ENCODE measurements around the gene PLAAT5. TPM values are rescaled to one million over a fixed set of nuclear protein-coding genes. Genes with fewer than 3 reads are reported as not detected.

The PLAAT5 gene
- total RNA-seq, 1 donor from 2014 or later = not detected

GRCh38 chr11:63485777-63486176, 5.2 kb downstream of the PLAAT5 start:
- Histone ChIP-seq H3K4me3 (ENCODE audit: low read depth, low read length) (no peak overlapping the region), H3K36me3 (ENCODE audit: control insufficient read depth, insufficient read depth, low read length) (no peaks in the 10 kb centered on the region), H3K27me3 (ENCODE audit: control insufficient read depth, insufficient read depth, low read length) (peaks cover 9% of the 10 kb centered on the region)
- TF ChIP-seq, protein P1, sequence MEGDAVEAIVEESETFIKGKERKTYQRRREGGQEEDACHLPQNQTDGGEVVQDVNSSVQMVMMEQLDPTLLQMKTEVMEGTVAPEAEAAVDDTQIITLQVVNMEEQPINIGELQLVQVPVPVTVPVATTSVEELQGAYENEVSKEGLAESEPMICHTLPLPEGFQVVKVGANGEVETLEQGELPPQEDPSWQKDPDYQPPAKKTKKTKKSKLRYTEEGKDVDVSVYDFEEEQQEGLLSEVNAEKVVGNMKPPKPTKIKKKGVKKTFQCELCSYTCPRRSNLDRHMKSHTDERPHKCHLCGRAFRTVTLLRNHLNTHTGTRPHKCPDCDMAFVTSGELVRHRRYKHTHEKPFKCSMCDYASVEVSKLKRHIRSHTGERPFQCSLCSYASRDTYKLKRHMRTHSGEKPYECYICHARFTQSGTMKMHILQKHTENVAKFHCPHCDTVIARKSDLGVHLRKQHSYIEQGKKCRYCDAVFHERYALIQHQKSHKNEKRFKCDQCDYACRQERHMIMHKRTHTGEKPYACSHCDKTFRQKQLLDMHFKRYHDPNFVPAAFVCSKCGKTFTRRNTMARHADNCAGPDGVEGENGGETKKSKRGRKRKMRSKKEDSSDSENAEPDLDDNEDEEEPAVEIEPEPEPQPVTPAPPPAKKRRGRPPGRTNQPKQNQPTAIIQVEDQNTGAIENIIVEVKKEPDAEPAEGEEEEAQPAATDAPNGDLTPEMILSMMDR (IDR thresholded peaks at IDR 0.05; ENCODE audit: insufficient read depth, low read length, severe bottlenecking) = no peak
- no peak for FAIRE-seq
- DNase-seq (ENCODE audit: low read depth) = no peak

- DNase-seq (ENCODE audit: low read depth) (no peak), FAIRE-seq (peak; percentile 70)
- Histone ChIP-seq H3K27me3 (ENCODE audit: control insufficient read depth, insufficient read depth, low read length) (no peaks in the 10 kb centered on the region), H3K36me3 (ENCODE audit: control insufficient read depth, insufficient read depth, low read length) (no peaks in the 10 kb centered on the region), H3K4me3 (ENCODE audit: low read depth, low read length) (no peak overlapping the region)
- TF ChIP-seq, protein P1 (IDR thresholded peaks at IDR 0.05; ENCODE audit: insufficient read depth, low read length, severe bottlenecking) = no peak
Observed at GRCh38 chr11:63480039-63480438, 10.9 kb downstream of the PLAAT5 start.

GRCh38 chr11:63478896-63479295, 12.1 kb downstream of the PLAAT5 start:
- DNase-seq (ENCODE audit: low read depth) (peak; percentile 57), FAIRE-seq (no peak)

GRCh38 chr11:63476618-63477017, 14.3 kb downstream of the PLAAT5 start:
- FAIRE-seq (no peak), DNase-seq (ENCODE audit: low read depth) (no peak)
- no peaks in the 10 kb centered on the region for H3K27me3 ChIP-seq (ENCODE audit: control insufficient read depth, insufficient read depth, low read length)
- TF ChIP-seq, protein P1 (IDR thresholded peaks at IDR 0.05; ENCODE audit: insufficient read depth, low read length, severe bottlenecking) = no peak
- no peak overlapping the region for H3K4me3 ChIP-seq (ENCODE audit: low read depth, low read length)
- no peaks in the 10 kb centered on the region for H3K36me3 ChIP-seq (ENCODE audit: control insufficient read depth, insufficient read depth, low read length)

More at GRCh38 chr11:63478896-63479295, 12.1 kb downstream of the PLAAT5 start:
- TF ChIP-seq, protein P1 (IDR thresholded peaks at IDR 0.05; ENCODE audit: insufficient read depth, low read length, severe bottlenecking) = peak; percentile 88
- Histone ChIP-seq H3K36me3 (ENCODE audit: control insufficient read depth, insufficient read depth, low read length) (no peaks in the 10 kb centered on the region), H3K4me3 (ENCODE audit: low read depth, low read length) (no peak overlapping the region), H3K27me3 (ENCODE audit: control insufficient read depth, insufficient read depth, low read length) (no peaks in the 10 kb centered on the region)

- DNase-seq (ENCODE audit: low read depth) (no peak), FAIRE-seq (no peak)
- H3K4me3 ChIP-seq (ENCODE audit: low read depth, low read length) = no peak overlapping the region
- TF ChIP-seq, protein P1 (IDR thresholded peaks at IDR 0.05; ENCODE audit: insufficient read depth, low read length, severe bottlenecking) = no peak
- H3K36me3 ChIP-seq (ENCODE audit: control insufficient read depth, insufficient read depth, low read length) = no peaks in the 10 kb centered on the region
- H3K27me3 ChIP-seq (ENCODE audit: control insufficient read depth, insufficient read depth, low read length) = no peaks in the 10 kb centered on the region
Observed at GRCh38 chr11:63472372-63472771, 18.6 kb downstream of the PLAAT5 start.

- DNase-seq (ENCODE audit: low read depth) = no peak
- TF ChIP-seq, protein P1 (IDR thresholded peaks at IDR 0.05; ENCODE audit: insufficient read depth, low read length, severe bottlenecking) = no peak
- Histone ChIP-seq H3K4me3 (ENCODE audit: low read depth, low read length) (no peak overlapping the region), H3K27me3 (ENCODE audit: control insufficient read depth, insufficient read depth, low read length) (no peaks in the 10 kb centered on the region), H3K36me3 (ENCODE audit: control insufficient read depth, insufficient read depth, low read length) (no peaks in the 10 kb centered on the region)
- no peak for FAIRE-seq
Observed at GRCh38 chr11:63470311-63470710, 20.7 kb downstream of the PLAAT5 start.

Measured in bronchial epithelial cell (primary cell).